ENCODE results near the gene LTC4S.
"Not testable (repeated sequence)": the region's sequence is repeated elsewhere in the genome, so short reads cannot be mapped to it uniquely, and the experiment has no call there.

The LTC4S gene, protein sequence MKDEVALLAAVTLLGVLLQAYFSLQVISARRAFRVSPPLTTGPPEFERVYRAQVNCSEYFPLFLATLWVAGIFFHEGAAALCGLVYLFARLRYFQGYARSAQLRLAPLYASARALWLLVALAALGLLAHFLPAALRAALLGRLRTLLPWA

DNA sequence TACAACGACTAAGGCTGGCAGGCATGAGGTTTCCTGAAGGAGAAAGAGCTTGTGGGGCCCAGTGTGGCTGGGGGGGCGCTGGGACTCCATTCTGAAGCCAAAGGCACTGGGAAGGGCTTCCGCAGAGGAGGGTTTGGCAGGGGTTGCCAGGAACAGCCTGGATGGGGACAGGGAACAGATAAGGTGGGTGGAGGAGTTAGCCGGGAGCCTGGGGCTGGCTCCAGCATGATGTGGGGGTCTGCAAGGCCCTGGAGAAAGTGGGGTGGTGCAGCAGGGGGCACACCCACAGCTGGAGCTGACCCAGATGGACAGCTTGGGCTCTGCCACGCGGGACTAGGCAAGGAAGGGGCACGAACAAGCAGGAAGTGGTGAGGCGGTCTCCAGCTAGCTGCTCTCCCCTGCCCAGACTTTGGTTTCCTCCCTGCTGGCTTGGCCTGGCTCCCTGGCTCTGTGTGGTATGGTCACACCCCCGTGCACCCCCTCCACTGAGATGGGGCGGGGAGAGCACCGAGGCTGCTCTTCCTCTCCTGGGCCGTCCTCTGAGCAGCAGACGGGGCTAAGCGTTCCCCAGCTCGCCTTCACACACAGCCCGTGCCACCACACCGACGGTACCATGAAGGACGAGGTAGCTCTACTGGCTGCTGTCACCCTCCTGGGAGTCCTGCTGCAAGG is at the start of gene LTC4S:
TSS of gene LTC4S (plus strand) at position 519 of the 672 bp plus-strand sequence. CDS start at position 614, 95 bp downstream.
- CTCF ChIA-PET = interaction anchor here (0.6 to 1.0 kb wide), 2 partner anchors 31 to 140 kb away, joined by 3 to 4 read pairs; no protein-coding TSS in a partner anchor
- TF ChIP-seq TARDBP (IDR thresholded peaks at IDR 0.05) (no peak), SUZ12 (IDR thresholded peaks at IDR 0.05) (no peak), ZNF384 (IDR thresholded peaks at IDR 0.05) (no peak), L3MBTL2 (conservative IDR thresholded peaks at IDR 0.05) (no peak), BHLHE40 (IDR thresholded peaks at IDR 0.05; ENCODE audit: borderline replicate concordance) (no peak), LEF1 (IDR thresholded peaks at IDR 0.05; ENCODE audit: borderline replicate concordance) (no peak), CTBP1 (IDR thresholded peaks at IDR 0.05; ENCODE audit: borderline replicate concordance) (no peak), ARNT (IDR thresholded peaks at IDR 0.05) (no peak), ELF4 (IDR thresholded peaks at IDR 0.05) (no peak), SP1 (IDR thresholded peaks at IDR 0.05) (no peak), NFRKB (IDR thresholded peaks at IDR 0.05) (no peak), FOXM1 (IDR thresholded peaks at IDR 0.05; ENCODE audit: borderline replicate concordance) (no peak), HDGF (IDR thresholded peaks at IDR 0.05; ENCODE audit: borderline replicate concordance) (no peak), FOXA1 (IDR thresholded peaks at IDR 0.05) (no peak), FOXK2 (IDR thresholded peaks at IDR 0.05) (no peak)
- TF ChIP-seq, protein P1, sequence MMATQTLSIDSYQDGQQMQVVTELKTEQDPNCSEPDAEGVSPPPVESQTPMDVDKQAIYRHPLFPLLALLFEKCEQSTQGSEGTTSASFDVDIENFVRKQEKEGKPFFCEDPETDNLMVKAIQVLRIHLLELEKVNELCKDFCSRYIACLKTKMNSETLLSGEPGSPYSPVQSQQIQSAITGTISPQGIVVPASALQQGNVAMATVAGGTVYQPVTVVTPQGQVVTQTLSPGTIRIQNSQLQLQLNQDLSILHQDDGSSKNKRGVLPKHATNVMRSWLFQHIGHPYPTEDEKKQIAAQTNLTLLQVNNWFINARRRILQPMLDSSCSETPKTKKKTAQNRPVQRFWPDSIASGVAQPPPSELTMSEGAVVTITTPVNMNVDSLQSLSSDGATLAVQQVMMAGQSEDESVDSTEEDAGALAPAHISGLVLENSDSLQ (IDR thresholded peaks at IDR 0.05) = no peak
- POLR2A ChIA-PET = no interaction called here
- DNase-seq (ENCODE audit: extremely low spot score) = no peak

DNA sequence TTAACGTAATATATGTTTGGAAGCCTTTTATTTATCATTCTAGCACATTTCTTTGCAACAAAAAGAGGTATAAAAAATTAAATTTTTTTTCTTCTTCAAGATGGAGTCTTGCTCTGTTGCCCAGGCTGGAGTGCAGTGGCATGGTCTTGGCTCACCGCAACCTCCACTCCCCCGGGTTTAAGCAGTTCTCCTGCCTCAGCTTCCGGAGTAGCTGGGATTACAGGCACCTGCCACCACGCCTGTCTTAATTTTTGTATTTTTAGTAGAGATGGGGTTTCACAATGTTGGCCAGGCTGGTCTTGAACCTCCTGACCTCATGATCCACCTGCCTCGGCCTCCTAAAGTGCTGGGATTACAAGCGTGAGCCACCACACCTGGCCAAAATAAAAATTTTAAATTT is 49.7 kb upstream of the LTC4S start:
- POLR2A ChIA-PET = interaction anchor here (1.1 kb wide), 1 partner anchor 12 kb away, joined by 3 read pairs; no protein-coding TSS in a partner anchor
- DNase-seq (ENCODE audit: extremely low spot score); CTCF ChIA-PET: not testable (repeated sequence)

DNA sequence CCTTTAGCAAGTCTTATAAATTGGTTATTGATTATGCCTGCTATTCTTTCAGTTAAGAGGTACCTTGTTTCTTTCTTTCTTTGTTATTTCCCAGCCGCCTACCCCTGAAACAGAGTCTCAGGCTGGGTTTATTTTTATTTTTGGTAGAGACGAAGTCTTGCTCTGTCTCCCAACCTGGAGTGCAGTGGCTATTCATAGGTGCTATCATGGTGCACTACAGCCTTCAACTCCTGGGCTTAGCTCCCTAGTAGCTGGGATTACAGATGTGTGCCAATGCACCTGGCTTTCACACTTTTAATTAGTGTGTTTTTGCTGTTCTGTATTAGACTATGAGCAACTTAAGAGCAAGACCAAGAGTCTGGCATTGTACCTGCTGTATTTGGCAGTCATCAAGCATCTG is 46.9 kb upstream of the LTC4S start:
- POLR2A ChIA-PET = no interaction called here
- CTCF ChIA-PET = no interaction called here
- TF ChIP-seq ELF4 (IDR thresholded peaks at IDR 0.05) = no peak
- TF ChIP-seq FOXA1 (IDR thresholded peaks at IDR 0.05) = no peak
- TF ChIP-seq LEF1 (IDR thresholded peaks at IDR 0.05; ENCODE audit: borderline replicate concordance) = no peak
- no peak for TF ChIP-seq ZNF384 (IDR thresholded peaks at IDR 0.05)
- TF ChIP-seq TARDBP (IDR thresholded peaks at IDR 0.05) = no peak
- TF ChIP-seq FOXM1 (IDR thresholded peaks at IDR 0.05; ENCODE audit: borderline replicate concordance) = no peak
- TF ChIP-seq SP1 (IDR thresholded peaks at IDR 0.05) = no peak
- no peak for TF ChIP-seq CTBP1 (IDR thresholded peaks at IDR 0.05; ENCODE audit: borderline replicate concordance)
- TF ChIP-seq, protein P1 (IDR thresholded peaks at IDR 0.05) = no peak
- TF ChIP-seq FOXK2 (IDR thresholded peaks at IDR 0.05) = no peak
- TF ChIP-seq HDGF (IDR thresholded peaks at IDR 0.05; ENCODE audit: borderline replicate concordance) = no peak
- no peak for TF ChIP-seq ARNT (IDR thresholded peaks at IDR 0.05)
- TF ChIP-seq NFRKB (IDR thresholded peaks at IDR 0.05) = no peak
- TF ChIP-seq L3MBTL2 (conservative IDR thresholded peaks at IDR 0.05) = no peak
- TF ChIP-seq SUZ12 (IDR thresholded peaks at IDR 0.05) = no peak
- no peak for TF ChIP-seq BHLHE40 (IDR thresholded peaks at IDR 0.05; ENCODE audit: borderline replicate concordance)
- no peak for DNase-seq (ENCODE audit: extremely low spot score)

DNA sequence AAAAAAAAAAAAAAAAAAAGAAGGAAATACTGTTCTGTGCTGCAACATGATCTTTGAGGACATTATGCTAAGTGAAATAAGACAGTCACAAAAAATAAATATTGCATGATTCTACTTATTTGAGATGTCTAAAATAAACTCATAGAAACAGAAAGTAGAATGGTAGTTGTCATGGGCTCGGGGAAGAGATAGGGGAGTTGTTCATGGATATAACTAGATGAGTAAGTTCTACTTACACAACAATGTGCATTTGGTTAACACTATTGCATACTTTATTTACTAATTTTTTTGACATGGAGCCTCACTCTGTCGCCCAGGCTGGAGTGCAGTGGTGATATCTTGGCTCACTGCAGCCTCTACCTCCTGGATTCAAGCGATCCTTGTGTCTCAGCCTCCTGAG is 46.0 kb upstream of the LTC4S start:
- TF ChIP-seq FOXK2 (IDR thresholded peaks at IDR 0.05) (no peak), ZNF384 (IDR thresholded peaks at IDR 0.05) (no peak), ELF4 (IDR thresholded peaks at IDR 0.05) (no peak), CTBP1 (IDR thresholded peaks at IDR 0.05; ENCODE audit: borderline replicate concordance) (no peak), ARNT (IDR thresholded peaks at IDR 0.05) (no peak), L3MBTL2 (conservative IDR thresholded peaks at IDR 0.05) (no peak), TARDBP (IDR thresholded peaks at IDR 0.05) (no peak), SUZ12 (IDR thresholded peaks at IDR 0.05) (no peak), FOXM1 (IDR thresholded peaks at IDR 0.05; ENCODE audit: borderline replicate concordance) (no peak), BHLHE40 (IDR thresholded peaks at IDR 0.05; ENCODE audit: borderline replicate concordance) (no peak), HDGF (IDR thresholded peaks at IDR 0.05; ENCODE audit: borderline replicate concordance) (no peak), NFRKB (IDR thresholded peaks at IDR 0.05) (no peak), SP1 (IDR thresholded peaks at IDR 0.05) (no peak), FOXA1 (IDR thresholded peaks at IDR 0.05) (no peak), LEF1 (IDR thresholded peaks at IDR 0.05; ENCODE audit: borderline replicate concordance) (no peak)
- TF ChIP-seq, protein P1 (IDR thresholded peaks at IDR 0.05) = no peak
- ChIA-PET POLR2A (no interaction called here), CTCF (no interaction called here)
- no peak for DNase-seq (ENCODE audit: extremely low spot score)

DNA sequence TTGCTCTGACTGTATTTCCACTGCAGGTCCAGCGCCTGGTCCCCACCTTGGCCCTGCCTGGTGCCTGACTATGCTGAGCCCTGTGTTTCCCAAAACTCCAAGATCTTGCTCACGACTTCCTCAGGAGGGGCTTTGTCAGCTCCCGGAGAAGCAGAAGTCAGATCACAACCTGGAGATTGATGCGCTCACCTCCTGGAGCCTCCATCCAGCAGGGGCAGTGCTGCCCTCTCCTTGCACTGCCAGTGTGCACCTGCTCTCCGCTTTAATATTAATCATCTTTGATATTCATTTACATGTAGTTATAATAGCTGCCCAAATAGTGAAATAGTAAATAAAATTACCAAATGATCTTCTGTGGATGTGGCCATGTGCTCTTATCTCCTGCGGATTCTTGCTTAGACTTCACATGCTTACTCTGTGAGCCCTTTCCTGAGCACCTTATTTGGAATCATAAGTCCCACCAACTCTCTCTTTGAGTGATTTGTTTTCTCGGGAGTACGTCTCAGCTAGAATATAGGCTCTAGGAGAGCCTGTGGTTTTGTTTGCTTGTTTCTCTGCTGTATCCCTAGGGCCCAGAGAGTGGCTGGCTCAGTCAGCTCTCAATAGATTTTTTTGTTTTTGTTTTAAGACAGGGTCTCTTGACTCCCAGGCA is 43.8 kb upstream of the LTC4S start:
- TF ChIP-seq LEF1 (IDR thresholded peaks at IDR 0.05; ENCODE audit: borderline replicate concordance) = no peak
- TF ChIP-seq L3MBTL2 (conservative IDR thresholded peaks at IDR 0.05) = no peak
- TF ChIP-seq FOXA1 (IDR thresholded peaks at IDR 0.05) = no peak
- no peak for TF ChIP-seq FOXK2 (IDR thresholded peaks at IDR 0.05)
- TF ChIP-seq SUZ12 (IDR thresholded peaks at IDR 0.05) = no peak
- no peak for TF ChIP-seq TARDBP (IDR thresholded peaks at IDR 0.05)
- no peak for TF ChIP-seq CTBP1 (IDR thresholded peaks at IDR 0.05; ENCODE audit: borderline replicate concordance)
- TF ChIP-seq HDGF (IDR thresholded peaks at IDR 0.05; ENCODE audit: borderline replicate concordance) = no peak
- TF ChIP-seq FOXM1 (IDR thresholded peaks at IDR 0.05; ENCODE audit: borderline replicate concordance) = no peak
- no peak for TF ChIP-seq ELF4 (IDR thresholded peaks at IDR 0.05)
- TF ChIP-seq, protein P1 (IDR thresholded peaks at IDR 0.05) = no peak
- TF ChIP-seq ARNT (IDR thresholded peaks at IDR 0.05) = no peak
- TF ChIP-seq SP1 (IDR thresholded peaks at IDR 0.05) = no peak
- no peak for TF ChIP-seq NFRKB (IDR thresholded peaks at IDR 0.05)
- no peak for TF ChIP-seq BHLHE40 (IDR thresholded peaks at IDR 0.05; ENCODE audit: borderline replicate concordance)
- TF ChIP-seq ZNF384 (IDR thresholded peaks at IDR 0.05) = no peak
- ChIA-PET POLR2A (interaction anchor here (1.9 kb wide), 1 partner anchor 10 kb away, joined by 5 read pairs; no protein-coding TSS in a partner anchor), CTCF (interaction anchor here (0.6 to 1.4 kb wide), 3 partner anchors 12 to 205 kb away, joined by 3 to 4 read pairs (median 4); no protein-coding TSS in a partner anchor)
- DNase-seq (ENCODE audit: extremely low spot score) = no peak

All from HEK293T (cell line).